Astrocyte of the cerebellum (primary cell): ENCODE data around the gene GPR137C.

Source experiments
- DNase-seq: peaks from one replicate; pipeline ENCODE4 v3.0.0-alpha.2; 2011; ENCODE audit warnings: low read depth
- H3K4me3 ChIP-seq: 2 replicates; pipeline ENCODE4 v1.5.1; 2011; ENCODE audit warnings: mild to moderate bottlenecking, low read depth, low read length, moderate library complexity
- in situ Hi-C: cut with HindIII; loops from 2 replicates; pipeline ENCODE4 v1.10.0; 2017; ENCODE audit warnings: low sequenced_read_pairs
- TF ChIP-seq, protein P1 (sequence below): IDR thresholded peaks from 2 replicates; pipeline ENCODE4 v1.5.1; 2012; ENCODE audit warnings: low read length, low read depth, moderate library complexity, mild to moderate bottlenecking; ENCODE audit errors: missing control alignments

Gene GPR137C

DNA sequence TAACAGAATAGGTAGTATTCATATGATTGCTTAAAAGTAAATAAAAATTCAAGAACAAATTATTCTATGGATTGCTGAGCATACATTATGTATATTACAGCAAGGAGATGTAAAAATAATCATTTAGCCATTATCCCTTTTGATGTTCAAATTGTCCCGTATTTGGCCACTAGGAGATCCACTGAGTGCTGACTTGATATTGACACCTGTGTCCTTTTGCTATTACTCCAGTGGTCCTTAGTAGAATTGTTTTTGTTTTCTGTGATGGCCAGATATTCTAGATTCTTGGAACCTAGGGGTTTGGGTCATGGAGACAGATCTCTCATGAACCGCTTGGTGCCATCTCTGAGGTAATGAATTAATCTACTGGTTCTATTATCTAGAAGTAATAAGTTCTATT is 126.0 kb downstream of the GPR137C start:
- in situ Hi-C loops, result no loop called here
- H3K4me3 ChIP-seq, result no peak overlapping the region
- no peak for DNase-seq
- TF ChIP-seq, protein P1, sequence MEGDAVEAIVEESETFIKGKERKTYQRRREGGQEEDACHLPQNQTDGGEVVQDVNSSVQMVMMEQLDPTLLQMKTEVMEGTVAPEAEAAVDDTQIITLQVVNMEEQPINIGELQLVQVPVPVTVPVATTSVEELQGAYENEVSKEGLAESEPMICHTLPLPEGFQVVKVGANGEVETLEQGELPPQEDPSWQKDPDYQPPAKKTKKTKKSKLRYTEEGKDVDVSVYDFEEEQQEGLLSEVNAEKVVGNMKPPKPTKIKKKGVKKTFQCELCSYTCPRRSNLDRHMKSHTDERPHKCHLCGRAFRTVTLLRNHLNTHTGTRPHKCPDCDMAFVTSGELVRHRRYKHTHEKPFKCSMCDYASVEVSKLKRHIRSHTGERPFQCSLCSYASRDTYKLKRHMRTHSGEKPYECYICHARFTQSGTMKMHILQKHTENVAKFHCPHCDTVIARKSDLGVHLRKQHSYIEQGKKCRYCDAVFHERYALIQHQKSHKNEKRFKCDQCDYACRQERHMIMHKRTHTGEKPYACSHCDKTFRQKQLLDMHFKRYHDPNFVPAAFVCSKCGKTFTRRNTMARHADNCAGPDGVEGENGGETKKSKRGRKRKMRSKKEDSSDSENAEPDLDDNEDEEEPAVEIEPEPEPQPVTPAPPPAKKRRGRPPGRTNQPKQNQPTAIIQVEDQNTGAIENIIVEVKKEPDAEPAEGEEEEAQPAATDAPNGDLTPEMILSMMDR, result peak; percentile 46

DNA sequence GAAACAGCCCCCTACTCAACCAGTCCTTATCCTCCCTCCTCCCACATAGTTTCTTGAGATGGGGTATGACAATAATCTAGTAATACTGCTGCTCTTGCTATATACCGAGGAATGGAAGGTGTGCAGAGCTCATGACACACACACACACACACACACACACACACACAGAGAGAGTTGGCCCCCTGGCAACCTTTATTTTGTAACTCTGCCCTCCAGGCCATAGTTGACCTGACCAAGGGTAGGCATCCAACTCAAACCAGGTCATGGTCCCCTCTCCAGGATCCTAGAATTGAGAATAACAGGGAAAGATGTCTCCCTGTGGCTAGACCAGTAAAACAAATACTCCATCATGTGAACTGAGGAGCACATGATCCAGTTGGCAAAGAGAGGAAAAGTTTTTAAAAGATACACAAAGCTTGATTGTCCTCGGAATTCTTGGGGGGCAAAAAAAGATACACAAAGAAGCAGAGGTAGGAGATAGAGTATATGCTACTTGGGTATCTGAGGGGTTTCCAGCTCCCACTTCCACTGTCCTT is 131.4 kb downstream of the GPR137C start:
- no peak for DNase-seq
- TF ChIP-seq, protein P1, result no peak
- no peak overlapping the region for H3K4me3 ChIP-seq
- in situ Hi-C loops, result no loop called here

DNA sequence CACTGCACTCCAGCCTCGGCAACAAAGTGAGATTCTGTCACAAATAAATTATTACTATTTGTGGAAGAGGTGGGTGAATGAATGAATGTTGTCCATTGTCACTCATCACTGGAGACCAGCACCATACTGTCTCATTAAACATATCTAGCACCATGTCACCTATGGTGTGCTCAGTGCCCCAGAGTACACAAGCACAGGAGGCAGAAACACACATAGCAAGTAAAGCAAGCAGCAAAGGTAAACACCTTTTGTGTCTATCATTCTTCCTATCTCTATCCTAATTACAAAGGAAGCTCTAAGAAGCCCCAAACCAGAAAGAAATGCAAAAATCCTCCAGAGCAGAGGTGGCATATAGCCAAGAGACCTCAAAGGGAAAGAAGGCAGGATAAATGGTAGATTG is 133.5 kb downstream of the GPR137C start:
- no peak overlapping the region for H3K4me3 ChIP-seq
- TF ChIP-seq, protein P1, result no peak
- in situ Hi-C loops, result no loop called here
- no peak for DNase-seq
